ES-I3 (cell line): ENCODE data around the gene SP8.
A peak's percentile ranks its signal among the peaks of the same experiment; 100 is the strongest.

Source experiments
- H3K36me3 ChIP-seq: 2 replicates; pipeline ENCODE4 v1.6.1; 2013; ENCODE audit warnings: mild to moderate bottlenecking, low read length, control low read depth, moderate library complexity; ENCODE audit not compliant: insufficient read depth
- H3K4me1 ChIP-seq: 2 replicates; pipeline ENCODE4 v1.6.1; 2013; ENCODE audit warnings: mild to moderate bottlenecking, control low read depth, low read length; ENCODE audit not compliant: insufficient read depth
- H3K9ac ChIP-seq: 2 replicates; pipeline ENCODE4 v1.6.1; 2013; ENCODE audit warnings: low read depth, mild to moderate bottlenecking, low read length, moderate library complexity
- H3K9me3 ChIP-seq: 2 replicates; pipeline ENCODE4 v1.6.1; 2013; ENCODE audit warnings: mild to moderate bottlenecking, low read length, moderate library complexity; ENCODE audit not compliant: control insufficient read depth, insufficient read depth

Gene SP8

DNA sequence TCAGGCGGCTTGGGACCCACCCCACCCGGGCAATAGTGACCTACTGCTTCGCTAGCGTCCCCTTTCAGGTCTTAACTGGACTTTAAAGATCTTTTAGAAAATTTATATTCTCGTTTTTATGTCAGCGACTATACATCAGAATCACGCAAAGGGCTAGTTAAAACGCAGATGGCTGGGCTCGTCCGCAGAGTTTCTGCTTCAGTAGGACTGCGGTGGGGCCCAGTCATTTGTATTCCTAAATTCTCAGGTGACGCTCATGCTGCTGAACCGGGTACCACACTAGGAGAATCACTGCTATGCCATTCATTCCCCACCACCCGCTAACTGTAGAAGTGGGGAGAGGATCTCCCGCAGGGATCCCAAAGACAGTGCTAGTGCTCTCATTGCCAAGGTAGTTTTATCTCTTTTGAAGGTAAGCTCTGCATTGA, 12.0 kb upstream of the SP8 start:
- Histone ChIP-seq H3K4me1 (peaks cover 13% of the 10 kb centered on the region; the same call in 1 of the 2 replicates), H3K9me3 (no peaks in the 10 kb centered on the region), H3K36me3 (no peaks in the 10 kb centered on the region), H3K9ac (peak overlapping the region; percentile 61; the same call in 1 of the 2 replicates)

DNA sequence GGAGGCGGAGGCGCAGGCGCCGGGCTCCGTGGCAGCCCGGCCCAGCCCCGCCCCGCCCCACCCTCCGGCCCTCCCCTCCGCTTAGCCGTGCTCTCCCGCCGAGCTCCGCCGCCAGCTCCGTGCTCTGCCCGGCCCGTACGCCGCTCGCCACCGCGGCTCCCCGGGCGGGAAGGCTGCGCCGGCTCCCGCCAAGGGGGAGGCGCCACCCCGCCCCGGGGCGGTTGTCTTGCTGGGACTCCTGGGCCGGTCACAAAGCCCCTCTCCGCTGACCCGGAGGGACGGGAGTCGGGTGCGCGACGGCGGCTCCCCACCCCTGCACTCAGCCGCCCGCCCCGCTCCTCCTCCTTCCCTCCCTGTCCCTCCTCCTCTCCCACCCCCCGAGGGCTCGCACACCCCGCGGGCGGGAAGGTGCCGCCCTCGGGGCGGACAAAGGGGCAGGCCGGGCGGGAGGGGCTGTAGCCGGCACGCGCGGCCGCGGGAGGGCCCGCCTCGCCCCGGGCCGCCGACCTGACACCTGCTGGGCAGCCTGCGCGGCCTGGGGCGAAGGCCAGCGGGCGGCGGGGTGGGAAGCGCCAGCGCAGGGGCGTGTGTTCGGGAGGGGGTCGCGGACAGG, 11.5 kb upstream of the SP8 start:
- peak overlapping the region; percentile 61; the same call in 1 of the 2 replicates for H3K9ac ChIP-seq
- no peaks in the 10 kb centered on the region for H3K36me3 ChIP-seq
- peaks cover 13% of the 10 kb centered on the region; the same call in 1 of the 2 replicates for H3K4me1 ChIP-seq
- H3K9me3 ChIP-seq = no peaks in the 10 kb centered on the region

DNA sequence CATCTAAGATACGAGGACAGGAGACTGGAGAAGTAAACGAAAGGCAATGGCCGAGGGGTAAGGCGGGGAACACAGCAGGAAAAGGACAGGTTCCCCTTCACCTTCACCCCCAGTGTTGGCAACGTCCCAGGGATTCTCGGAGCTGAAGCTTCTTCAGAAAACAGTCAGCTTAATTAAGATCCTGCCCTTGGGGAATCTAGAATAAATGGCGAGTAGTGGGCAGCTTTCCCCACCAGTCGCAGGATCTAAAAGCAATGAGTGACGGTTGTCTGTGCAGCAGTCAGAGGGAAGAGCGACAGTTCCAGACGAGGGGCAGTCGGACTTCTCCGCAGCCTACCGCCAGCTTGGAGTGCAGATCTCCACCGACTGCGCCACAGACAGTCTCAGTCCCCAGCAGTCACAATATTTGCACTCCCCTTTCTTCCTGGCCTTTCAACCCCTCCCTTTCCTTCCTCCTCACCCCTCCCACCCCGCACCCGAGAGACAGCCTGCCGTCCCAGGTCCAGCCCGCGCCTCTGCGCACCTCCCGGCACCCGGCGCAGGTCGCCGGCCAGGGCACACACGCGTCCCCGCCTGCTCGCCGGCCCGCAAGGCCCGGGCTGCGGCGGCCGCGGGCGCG, 10.9 kb upstream of the SP8 start:
- H3K36me3 ChIP-seq = no peaks in the 10 kb centered on the region
- peak overlapping the region; percentile 61 for H3K9ac ChIP-seq
- H3K4me1 ChIP-seq = peaks cover 13% of the 10 kb centered on the region; the same call in 1 of the 2 replicates
- H3K9me3 ChIP-seq = no peaks in the 10 kb centered on the region

DNA sequence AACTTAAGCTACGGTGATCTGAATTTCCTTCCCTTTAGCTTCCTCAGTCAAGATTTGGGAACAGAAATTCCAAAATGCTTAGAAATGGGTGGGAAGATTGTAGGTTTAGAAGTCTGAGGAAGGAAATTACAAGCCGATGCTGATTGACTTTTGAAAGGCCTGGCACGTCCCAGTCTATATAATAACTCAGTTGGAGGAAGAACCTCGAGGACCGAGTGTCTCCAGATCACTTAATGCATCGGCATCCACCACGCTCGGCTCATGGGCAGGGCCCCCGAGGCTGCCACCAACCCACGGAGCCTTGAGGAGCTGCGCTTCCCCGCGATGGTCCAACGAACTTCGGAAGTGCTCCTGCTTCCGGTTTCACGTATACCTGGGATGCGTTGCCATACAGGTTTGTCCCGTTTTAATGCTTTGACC, 10.4 kb upstream of the SP8 start:
- no peaks in the 10 kb centered on the region for H3K9me3 ChIP-seq
- H3K36me3 ChIP-seq = no peaks in the 10 kb centered on the region
- H3K4me1 ChIP-seq = peaks cover 13% of the 10 kb centered on the region; the same call in 1 of the 2 replicates
- peak overlapping the region; percentile 61 for H3K9ac ChIP-seq

DNA sequence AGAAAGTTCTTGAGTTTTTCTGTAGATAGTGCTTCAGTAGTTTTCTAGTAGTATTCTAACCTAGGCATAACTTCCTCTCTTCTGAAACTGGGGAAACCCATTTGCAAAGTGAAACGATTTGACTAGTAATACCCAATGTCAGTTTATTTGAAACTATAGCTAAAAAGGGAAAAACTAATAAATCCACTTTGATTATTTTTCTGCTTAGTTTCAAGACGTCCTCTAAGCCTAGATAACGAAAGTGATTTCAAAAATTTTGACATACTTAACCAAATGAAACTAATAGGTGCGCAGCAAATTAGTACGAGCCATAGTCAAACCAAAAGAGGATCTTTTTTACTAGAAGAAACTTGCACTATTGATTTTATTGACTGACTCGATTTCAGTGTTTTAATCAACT, 9.8 kb upstream of the SP8 start:
- H3K4me1 ChIP-seq = peaks cover 13% of the 10 kb centered on the region; the same call in 1 of the 2 replicates
- no peaks in the 10 kb centered on the region for H3K9me3 ChIP-seq
- peak overlapping the region; percentile 61; the same call in 1 of the 2 replicates for H3K9ac ChIP-seq
- no peaks in the 10 kb centered on the region for H3K36me3 ChIP-seq

DNA sequence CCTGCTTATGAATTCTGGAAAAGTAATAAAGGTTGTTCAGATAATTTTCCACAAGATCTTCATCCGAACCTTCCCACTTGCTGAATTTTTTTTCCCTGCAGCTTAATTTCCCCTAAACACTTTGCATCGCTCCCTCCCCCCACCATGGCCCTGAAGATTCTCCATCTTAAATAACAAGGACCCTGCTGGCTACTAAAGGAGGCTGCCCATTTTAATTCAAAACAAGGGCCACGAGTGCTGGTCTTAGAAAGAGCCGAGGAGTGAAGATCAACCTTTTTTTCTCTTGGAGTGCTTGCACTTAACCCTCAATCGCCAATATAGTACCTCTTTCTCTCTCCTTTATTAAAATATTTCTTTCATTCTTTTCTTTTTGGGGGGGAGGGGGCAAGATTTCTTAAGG, 9.2 kb upstream of the SP8 start:
- peaks cover 13% of the 10 kb centered on the region; the same call in 1 of the 2 replicates for H3K4me1 ChIP-seq
- H3K9ac ChIP-seq = peak overlapping the region; percentile 30; the same call in 1 of the 2 replicates
- no peaks in the 10 kb centered on the region for H3K9me3 ChIP-seq
- no peaks in the 10 kb centered on the region for H3K36me3 ChIP-seq

DNA sequence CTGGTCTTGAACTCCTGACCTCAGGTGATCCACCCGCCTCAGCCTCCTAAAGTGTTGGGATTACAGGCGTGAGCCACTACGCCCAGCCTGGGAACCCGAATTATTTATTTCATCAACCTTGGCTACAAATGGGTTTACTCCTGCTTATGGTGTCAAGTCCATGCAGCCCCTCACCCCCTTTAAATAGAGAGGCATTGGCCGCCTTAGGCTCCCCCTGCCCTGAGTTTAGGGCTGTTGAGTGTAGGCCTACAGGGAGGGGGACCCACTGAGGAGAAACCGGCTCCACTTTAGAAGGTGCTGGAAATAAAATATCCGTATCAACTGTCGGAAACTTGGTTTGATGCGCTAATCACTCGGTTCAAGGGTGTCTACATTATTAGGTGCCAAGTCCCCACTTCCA, 8.7 kb upstream of the SP8 start:
- H3K9me3 ChIP-seq = no peaks in the 10 kb centered on the region
- peaks cover 10% of the 10 kb centered on the region; the same call in 1 of the 2 replicates for H3K4me1 ChIP-seq
- H3K36me3 ChIP-seq = no peaks in the 10 kb centered on the region
- H3K9ac ChIP-seq = peak overlapping the region; percentile 30; the same call in 1 of the 2 replicates

DNA sequence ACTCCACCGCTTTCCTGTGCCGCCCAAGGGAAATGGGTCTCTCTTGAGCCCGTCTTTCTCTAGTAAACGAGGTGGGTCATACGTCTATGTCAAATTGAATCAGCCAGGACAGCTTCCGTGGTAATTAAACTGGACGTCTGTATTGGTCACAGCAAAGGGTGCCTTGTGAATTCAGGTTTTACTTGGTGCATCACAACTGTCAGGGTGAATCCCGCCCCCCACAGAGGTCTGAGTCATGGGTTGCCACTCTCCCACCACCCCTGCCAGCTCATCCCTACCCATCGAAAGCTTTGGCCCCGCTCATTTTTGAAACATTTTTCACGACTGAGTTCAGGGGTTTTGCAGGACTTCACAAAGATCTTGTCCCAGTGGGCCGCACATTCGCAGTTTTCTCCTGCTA, 8.0 kb upstream of the SP8 start:
- Histone ChIP-seq H3K36me3 (no peaks in the 10 kb centered on the region), H3K4me1 (peaks cover 15% of the 10 kb centered on the region; the same call in 1 of the 2 replicates), H3K9me3 (no peaks in the 10 kb centered on the region), H3K9ac (peak overlapping the region; percentile 1; the same call in 1 of the 2 replicates)

DNA sequence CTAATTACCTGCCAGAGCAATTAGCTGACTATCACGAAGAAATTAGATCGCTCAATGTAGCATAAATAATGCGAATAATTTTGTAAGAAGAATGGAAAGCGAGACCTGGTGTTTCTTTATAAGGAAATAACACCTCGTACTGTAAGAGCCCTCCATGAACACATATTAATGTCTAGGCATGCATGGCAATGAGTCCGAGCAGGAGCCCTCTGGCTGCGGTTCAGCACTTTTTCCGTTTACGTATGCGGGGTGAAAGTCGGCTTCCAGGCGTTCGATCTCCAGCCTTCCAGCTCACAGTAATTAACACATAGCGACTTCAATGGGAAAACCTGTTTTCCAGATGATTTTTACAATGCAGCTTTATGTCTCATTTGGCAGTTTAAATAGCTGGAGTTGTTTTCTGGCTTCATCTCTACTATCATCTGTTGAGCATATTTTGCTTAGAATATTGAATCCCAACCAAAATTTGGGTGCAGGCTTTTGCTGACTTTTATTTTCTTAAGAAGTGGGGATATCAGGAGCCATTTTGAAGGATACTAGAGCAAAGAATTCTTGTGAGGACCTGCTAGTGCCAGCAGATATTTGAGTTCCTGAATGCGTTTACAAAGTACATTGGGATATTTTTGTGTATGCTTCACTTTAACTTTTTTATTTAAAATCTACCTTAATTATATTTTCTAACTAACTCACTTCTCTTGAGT, 7.2 kb upstream of the SP8 start:
- Histone ChIP-seq H3K36me3 (no peaks in the 10 kb centered on the region), H3K9ac (peak overlapping the region; percentile 48; the same call in 1 of the 2 replicates), H3K9me3 (no peaks in the 10 kb centered on the region), H3K4me1 (peaks cover 15% of the 10 kb centered on the region; the same call in 1 of the 2 replicates)

DNA sequence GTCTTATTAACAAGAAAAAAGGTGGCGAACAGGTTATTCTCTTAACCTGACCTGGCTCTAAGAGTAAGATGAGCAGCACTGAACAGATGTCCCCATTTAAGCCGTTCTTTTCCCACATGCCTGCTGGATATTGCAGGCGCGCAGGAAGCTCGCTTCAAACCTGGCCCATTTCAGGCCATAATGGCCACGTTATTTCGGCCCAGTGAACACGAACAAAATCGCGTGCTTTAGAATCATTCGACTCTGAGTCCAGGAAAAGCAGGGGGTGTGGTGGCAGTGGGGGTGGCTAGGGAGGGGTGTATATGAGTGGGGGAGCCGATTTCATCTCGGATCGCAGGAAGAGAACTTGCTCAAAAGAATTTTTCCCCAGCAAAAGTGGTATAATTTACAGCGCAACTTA, 6.6 kb upstream of the SP8 start:
- H3K36me3 ChIP-seq = no peaks in the 10 kb centered on the region
- H3K4me1 ChIP-seq = peaks cover 18% of the 10 kb centered on the region; the same call in 1 of the 2 replicates
- peak overlapping the region; percentile 48; the same call in 1 of the 2 replicates for H3K9ac ChIP-seq

DNA sequence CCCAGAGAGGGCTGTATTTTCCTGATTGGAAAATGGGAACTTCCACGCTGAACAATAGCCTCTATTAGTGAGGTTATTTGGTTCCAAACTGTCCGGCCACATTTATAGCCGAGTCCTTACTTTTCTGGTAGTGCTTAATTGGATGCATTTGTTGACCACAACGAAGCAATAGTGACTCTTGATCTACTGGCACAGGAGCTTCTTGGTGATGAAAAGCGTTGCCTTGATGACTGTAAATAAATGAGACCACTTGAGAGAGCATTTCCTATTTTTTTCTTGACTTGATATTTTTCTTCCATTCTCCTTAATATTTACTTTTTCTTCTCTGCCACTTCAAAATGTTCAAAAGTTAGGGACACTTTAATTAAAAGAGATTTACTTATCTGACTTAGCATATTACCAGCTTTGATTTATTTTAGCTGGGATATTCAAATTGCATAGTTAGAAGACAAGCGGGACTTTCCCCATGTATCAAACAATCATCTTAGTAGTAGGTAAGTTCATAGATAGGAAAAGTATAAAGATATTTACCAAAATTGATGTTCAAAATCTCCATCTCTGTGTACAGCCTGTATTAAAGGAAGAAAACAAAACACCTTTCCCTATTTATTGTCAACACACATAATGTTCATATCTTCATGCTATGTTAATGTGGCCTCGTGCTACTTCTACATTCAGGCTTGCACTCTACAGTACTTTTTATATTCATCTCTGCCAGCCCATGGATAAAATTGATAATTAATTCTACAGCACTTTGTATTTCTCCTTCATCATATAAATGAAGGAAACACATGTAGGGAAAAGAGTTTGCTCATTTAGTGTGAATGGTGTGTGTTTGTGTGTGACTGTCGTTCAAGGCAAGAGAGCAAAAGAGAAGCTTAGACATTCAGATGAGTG, 5.1 kb upstream of the SP8 start:
- H3K4me1 ChIP-seq = peaks cover 18% of the 10 kb centered on the region; the same call in 1 of the 2 replicates
- no peaks in the 10 kb centered on the region for H3K36me3 ChIP-seq
- no peaks in the 10 kb centered on the region for H3K9me3 ChIP-seq
- H3K9ac ChIP-seq = peak overlapping the region; percentile 27; the same call in 1 of the 2 replicates

More for the DNA sequence above, 6.6 kb upstream of the SP8 start:
- H3K9me3 ChIP-seq = no peaks in the 10 kb centered on the region

DNA sequence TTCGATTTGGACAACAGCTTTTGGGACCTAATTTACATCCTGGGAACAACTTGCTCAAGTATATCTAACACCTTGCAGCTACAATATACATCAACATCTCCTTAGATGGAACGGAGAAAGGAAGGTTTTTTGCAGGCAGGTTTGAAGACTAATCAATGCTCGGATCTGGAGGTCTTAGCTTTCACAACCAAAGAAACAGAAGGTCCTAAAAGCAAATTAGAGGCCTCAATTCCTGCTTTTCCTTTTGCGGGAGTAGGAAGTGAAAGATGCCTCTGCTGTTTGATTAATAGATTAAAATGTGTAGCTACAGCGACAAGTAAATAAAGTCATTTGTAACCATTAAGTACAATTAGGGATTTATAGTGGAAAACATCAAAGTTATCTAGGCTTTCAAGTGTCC, 3.7 kb upstream of the SP8 start:
- no peaks in the 10 kb centered on the region for H3K36me3 ChIP-seq
- no peaks in the 10 kb centered on the region for H3K9me3 ChIP-seq
- H3K4me1 ChIP-seq = peaks cover 18% of the 10 kb centered on the region; the same call in 1 of the 2 replicates
- H3K9ac ChIP-seq = no peak overlapping the region

DNA sequence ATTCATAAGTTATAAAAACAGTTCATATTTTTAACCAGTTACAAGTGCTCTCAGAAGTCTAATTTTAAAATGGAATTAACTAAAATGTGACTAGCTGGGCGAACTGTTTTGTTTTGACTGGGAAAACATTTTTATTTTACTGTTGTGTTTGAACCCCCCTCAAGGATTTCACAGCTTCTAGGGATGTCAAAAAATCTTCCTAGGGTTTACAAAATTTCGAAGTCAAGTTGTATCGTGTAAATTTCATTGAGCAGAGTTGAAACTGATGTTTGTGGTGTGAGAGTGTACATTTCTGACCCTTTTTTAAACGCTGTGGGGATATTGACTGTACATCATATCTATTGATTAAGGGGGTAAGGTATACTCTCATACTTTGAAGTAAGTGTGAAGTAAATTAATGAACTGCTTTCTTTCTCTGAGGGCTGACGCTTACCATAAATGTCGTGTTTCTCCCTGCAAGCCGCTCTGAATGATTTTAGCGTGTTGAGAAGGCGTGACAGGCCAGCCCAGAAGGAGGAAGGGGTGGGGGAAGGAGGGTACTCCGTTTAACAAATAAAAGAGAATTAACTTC, 1.8 kb upstream of the SP8 start:
- H3K9me3 ChIP-seq = no peaks in the 10 kb centered on the region
- H3K9ac ChIP-seq = peak overlapping the region; percentile 59; the same call in 1 of the 2 replicates
- H3K36me3 ChIP-seq = no peaks in the 10 kb centered on the region
- H3K4me1 ChIP-seq = peaks cover 12% of the 10 kb centered on the region; the same call in 1 of the 2 replicates
